ENCODE data around the gene ZBTB20. TPM values are rescaled to one million over a fixed set of nuclear protein-coding genes. Genes with fewer than 3 reads are reported as not detected.

ZBTB20 gene
- polyA plus RNA-seq, 1 of the 3 experiments (the other 2 are of a cell fraction), result 0.43 TPM

DNA sequence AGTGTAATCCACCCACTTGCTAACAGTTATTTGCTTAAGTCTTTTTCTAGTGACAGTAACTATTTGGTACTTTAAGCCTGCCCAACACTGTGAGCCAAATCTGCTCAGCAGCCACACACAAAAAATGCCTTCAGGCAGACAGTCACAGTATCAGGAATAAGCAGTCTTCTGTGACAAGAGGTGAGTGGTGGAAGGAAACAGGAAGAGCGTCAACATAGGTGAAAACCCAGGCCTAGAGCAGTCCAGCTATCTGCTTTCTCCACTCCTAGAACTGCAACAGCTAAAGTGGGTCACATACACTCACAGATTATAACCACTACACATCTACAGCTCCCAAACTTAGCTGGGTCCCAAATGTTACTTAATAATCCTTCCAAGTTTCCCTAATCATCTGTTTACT lies 213.7 kb downstream of the ZBTB20 start:
- H3F3A ChIP-seq (replicated peaks; ENCODE audit: insufficient read depth), result no peaks in the 10 kb centered on the region
- H4K20me1 ChIP-seq (ENCODE audit: insufficient read depth), result no peaks in the 10 kb centered on the region
- H3K9me3 ChIP-seq, result no peaks in the 10 kb centered on the region
- H3K27me3 ChIP-seq (ENCODE audit: insufficient read depth), result no peaks in the 10 kb centered on the region
- peaks cover 0 to 2% of the 10 kb centered on the region in 2 experiments; a peak in 1 of 4 replicates for H3K4me1 ChIP-seq (ENCODE audit: control insufficient read depth in 1 of 2, insufficient read depth in 2 of 2, low read depth in 1 of 2, low read length in 1 of 2)
- ChIA-PET CTCF (no interaction called here), POLR2A (no interaction called here)
- TF ChIP-seq MXI1 (IDR thresholded peaks at IDR 0.05; ENCODE audit: low read depth, low read length) (no peak), EP300 (IDR thresholded peaks at IDR 0.05; ENCODE audit: borderline replicate concordance in 1 of 2, low read depth in 1 of 2, low read length in 1 of 2) (no peak), GABPA (IDR thresholded peaks at IDR 0.05; ENCODE audit: low read depth) (no peak), ELF1 (IDR thresholded peaks at IDR 0.05) (no peak), SIN3A (IDR thresholded peaks at IDR 0.05; ENCODE audit: borderline replicate concordance, low read depth, low read length) (no peak), NFIC (IDR thresholded peaks at IDR 0.05; ENCODE audit: borderline replicate concordance) (no peak), YY1 (IDR thresholded peaks at IDR 0.05; ENCODE audit: low read depth) (no peak), USF1 (IDR thresholded peaks at IDR 0.05; ENCODE audit: borderline replicate concordance, low read depth) (no peak), CHD2 (IDR thresholded peaks at IDR 0.05; ENCODE audit: low read length, partially characterized antibody) (no peak), ZBTB33 (IDR thresholded peaks at IDR 0.05; ENCODE audit: borderline replicate concordance, low read depth) (no peak), MEF2A (IDR thresholded peaks at IDR 0.05; ENCODE audit: borderline replicate concordance, low read depth) (no peak), JUND (IDR thresholded peaks at IDR 0.05) (no peak), TAF1 (IDR thresholded peaks at IDR 0.05; ENCODE audit: borderline replicate concordance, low read depth, low read length) (no peak), MAX (IDR thresholded peaks at IDR 0.05; ENCODE audit: low read depth) (no peak), NRF1 (IDR thresholded peaks at IDR 0.05; ENCODE audit: low read depth, low read length) (no peak), RXRA (IDR thresholded peaks at IDR 0.05; ENCODE audit: borderline replicate concordance, low read depth) (no peak)
- TF ChIP-seq, protein P1, sequence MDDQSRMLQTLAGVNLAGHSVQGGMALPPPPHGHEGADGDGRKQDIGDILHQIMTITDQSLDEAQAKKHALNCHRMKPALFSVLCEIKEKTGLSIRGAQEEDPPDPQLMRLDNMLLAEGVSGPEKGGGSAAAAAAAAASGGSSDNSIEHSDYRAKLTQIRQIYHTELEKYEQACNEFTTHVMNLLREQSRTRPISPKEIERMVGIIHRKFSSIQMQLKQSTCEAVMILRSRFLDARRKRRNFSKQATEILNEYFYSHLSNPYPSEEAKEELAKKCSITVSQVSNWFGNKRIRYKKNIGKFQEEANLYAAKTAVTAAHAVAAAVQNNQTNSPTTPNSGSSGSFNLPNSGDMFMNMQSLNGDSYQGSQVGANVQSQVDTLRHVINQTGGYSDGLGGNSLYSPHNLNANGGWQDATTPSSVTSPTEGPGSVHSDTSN (IDR thresholded peaks at IDR 0.05), result no peak
- TF ChIP-seq, protein P2, sequence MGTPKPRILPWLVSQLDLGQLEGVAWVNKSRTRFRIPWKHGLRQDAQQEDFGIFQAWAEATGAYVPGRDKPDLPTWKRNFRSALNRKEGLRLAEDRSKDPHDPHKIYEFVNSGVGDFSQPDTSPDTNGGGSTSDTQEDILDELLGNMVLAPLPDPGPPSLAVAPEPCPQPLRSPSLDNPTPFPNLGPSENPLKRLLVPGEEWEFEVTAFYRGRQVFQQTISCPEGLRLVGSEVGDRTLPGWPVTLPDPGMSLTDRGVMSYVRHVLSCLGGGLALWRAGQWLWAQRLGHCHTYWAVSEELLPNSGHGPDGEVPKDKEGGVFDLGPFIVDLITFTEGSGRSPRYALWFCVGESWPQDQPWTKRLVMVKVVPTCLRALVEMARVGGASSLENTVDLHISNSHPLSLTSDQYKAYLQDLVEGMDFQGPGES (IDR thresholded peaks at IDR 0.05; ENCODE audit: low read depth, low read length), result no peak
- TF ChIP-seq, protein P3, sequence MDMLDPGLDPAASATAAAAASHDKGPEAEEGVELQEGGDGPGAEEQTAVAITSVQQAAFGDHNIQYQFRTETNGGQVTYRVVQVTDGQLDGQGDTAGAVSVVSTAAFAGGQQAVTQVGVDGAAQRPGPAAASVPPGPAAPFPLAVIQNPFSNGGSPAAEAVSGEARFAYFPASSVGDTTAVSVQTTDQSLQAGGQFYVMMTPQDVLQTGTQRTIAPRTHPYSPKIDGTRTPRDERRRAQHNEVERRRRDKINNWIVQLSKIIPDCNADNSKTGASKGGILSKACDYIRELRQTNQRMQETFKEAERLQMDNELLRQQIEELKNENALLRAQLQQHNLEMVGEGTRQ (IDR thresholded peaks at IDR 0.05; ENCODE audit: borderline replicate concordance, low read depth, low read length), result no peak
- H3K4me3 ChIP-seq (ENCODE audit: low read depth in 2 of 2, low read length in 1 of 2), result no peak overlapping the region
- no peaks in the 10 kb centered on the region for H3K79me2 ChIP-seq (ENCODE audit: insufficient read depth)
- no peaks in the 10 kb centered on the region for H3K9me2 ChIP-seq
- H3K36me3 ChIP-seq (replicated peaks in 1 of 2; ENCODE audit: control insufficient read depth in 1 of 2, insufficient read depth in 2 of 2, low read length in 1 of 2), result no peaks in the 10 kb centered on the region
- no peak for DNase-seq
- 100% methylated on average over 1 of the region's 1 CpG for WGBS (ENCODE audit: low lambda C conversion rate)
- no peak overlapping the region for H2AFZ ChIP-seq (ENCODE audit: low read depth)
- H3K9ac ChIP-seq, result no peak overlapping the region
- H3K4me2 ChIP-seq, result no peak overlapping the region
- no peak overlapping the region for H3K27ac ChIP-seq (ENCODE audit: low read depth in 2 of 2, low read length in 1 of 2)

Data from SK-N-SH (cell line).